Activated T-helper 1 cell treated with Interleukin-2 at 50 U/mL for 16 hours (primary cell): Measurements from ENCODE around the gene PTGR1.

ENCODE experiments used
- DNase-seq: peaks from one replicate; pipeline ENCODE4 v3.0.0-alpha.2; 2020; ENCODE audit warnings: low read depth

PTGR1 gene

GRCh38 chr9:111542497-111543254 is 56.8 kb downstream of the PTGR1 start:
- DNase-seq = no peak

DNA sequence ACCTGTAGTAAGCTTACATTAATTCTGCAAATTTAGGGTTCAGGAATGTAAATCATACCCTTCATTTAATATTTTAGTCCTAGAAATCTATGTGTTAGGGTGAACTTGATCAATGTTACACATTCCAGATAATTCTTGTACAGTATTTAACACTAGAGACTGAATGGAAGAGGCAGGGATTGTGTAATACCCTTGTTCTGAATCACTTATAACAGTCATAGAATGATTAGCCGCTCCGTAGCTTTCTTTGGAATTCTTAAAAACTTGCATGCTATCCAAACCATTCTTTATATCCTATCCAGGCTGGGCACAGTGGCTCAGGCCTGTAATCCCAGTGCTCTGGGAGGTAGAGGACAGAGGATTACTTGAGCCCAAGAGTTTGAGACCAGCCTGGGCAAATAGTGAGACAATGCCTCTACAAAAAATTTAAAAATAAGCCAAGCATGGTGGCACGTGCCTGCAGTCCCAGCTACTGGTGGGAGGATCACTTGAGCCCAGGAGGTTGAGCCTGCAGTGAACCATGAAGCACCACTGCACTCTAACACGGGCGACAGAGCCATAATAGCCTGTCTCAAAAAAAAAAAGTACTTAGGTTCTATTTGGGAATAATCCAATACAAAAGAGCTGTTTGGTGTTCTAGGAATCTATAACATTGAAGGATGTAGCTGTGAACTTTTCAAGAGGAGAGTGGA is 66.2 kb downstream of the PTGR1 start:
- no peak for DNase-seq

GRCh38 chr9:111531716-111532115 is 67.7 kb downstream of the PTGR1 start:
- DNase-seq = no peak

- DNase-seq = no peak
Observed at GRCh38 chr9:111529787-111530186, 69.7 kb downstream of the PTGR1 start.

GRCh38 chr9:111527347-111527746 is 72.1 kb downstream of the PTGR1 start:
- no peak for DNase-seq

DNA sequence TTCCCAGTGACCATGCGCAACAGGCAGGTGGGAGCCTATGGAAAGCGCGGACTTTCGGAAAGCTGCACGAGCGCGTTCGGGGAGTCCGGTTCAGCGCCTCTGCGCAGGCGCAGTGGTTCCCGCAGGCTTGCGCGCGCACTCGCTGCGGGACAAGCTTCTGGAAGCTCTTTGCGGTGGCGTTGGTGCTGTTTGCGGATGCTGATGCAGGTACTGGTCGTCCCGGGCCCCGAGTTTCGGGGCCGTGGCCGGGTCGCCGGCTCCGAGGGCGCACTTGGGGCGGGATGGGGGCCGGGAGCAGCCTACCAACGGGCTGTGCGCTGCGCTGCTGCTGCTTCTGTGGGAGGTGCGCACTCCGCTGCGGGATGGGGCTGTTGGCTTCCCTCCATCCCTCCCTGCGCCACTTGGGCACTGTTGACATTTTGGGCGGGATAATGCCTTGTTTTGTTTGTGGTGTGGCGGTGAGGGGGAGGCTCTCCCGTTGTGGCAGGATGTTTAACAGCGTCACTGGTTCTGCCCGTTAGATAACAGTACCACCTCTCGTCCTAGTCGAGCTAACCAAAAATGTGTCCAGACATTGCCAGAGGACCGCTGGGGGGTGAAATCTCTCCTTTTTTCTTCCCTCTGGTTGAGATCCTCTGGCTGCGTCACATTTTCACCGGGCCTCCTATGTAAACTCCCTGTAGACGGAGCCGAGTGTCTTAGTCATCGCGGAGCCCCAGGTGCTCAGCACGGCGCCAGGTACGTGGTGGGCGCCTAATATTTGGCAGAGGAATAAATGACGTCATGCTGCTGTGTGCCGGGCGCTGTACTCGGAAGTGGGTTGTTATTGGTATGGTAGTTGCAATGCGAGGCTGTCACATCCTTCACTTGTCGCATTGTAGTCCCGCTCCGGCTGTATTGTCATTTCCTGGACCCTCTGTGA is 74.1 kb downstream of the PTGR1 start, which contains the start of gene ZNF483:
ZNF483 (plus strand) TSS at position 124 of the 922 bp plus-strand sequence. CDS start 2,217 bp downstream, outside the sequence.
- peak; percentile 48 for DNase-seq

DNA sequence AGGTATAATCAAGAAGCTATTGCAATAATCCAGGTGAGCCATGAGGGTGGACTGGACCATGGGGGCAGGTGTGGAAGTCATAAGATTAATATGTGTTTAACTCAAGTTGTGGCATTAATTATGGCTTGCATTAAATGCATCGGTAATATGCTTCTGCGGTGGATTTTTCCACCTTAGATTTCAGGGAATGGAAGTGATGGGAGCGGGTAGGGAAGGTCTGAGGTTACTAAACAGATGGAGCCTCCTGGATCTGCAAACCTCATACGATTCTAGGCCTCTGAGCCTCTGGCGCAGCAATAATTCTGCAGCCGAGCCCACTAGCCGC is 74.8 kb downstream of the PTGR1 start:
- no peak for DNase-seq

DNA sequence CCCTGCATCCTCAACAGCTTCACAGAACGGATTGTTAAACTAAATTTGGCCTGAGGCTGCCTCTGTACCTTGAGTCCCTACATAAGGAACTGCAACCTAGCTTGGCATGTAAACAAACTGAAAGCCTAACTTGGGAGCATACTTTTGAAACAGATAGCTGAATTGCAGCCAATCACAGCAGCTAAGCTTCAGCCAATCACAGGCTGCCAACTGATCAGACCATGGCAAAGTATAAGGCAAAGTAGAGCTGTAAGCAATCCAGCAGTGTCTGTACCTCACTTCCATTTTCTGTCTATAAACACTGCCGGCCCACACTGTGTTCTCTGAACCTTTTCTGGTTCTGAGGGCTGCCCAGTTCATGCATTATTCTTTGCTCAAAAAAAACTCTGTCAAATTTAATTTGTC is 83.4 kb downstream of the PTGR1 start:
- no peak for DNase-seq

DNA sequence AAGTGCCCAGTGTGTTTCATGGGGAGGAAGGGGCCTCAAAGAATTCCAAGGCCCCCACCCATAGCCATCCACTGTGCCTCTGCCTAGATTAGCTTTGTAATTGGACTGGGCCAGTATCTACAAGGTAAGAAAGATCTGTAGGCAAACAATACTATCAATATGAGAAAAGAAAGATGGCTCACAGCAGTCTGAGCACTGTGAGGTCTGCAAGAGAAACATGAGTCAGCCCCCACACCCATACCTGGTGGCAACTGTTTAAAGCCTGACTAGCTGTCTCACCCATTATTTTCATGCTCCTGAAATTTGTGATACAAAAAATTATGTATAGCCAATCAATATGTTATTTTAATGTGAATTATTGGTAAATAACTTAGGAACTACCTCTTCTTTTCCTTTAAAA is 84.5 kb downstream of the PTGR1 start:
- no peak for DNase-seq
